Stimulated activated CD4-positive, alpha-beta T cell treated with anti-CD3 and anti-CD28 coated beads, Interleukin-1b, Interleukin-23, amount 100 ng/mL, for 48 hours (primary cell): Measurements from ENCODE around the gene ASB7.
"Not testable (repeated sequence)": the region's sequence is repeated elsewhere in the genome, so short reads cannot be mapped to it uniquely, and the experiment has no call there.

Experiments
- DNase-seq: peaks from one replicate; pipeline ENCODE4 v3.0.0-alpha.2; 2020

The ASB7 gene

DNA sequence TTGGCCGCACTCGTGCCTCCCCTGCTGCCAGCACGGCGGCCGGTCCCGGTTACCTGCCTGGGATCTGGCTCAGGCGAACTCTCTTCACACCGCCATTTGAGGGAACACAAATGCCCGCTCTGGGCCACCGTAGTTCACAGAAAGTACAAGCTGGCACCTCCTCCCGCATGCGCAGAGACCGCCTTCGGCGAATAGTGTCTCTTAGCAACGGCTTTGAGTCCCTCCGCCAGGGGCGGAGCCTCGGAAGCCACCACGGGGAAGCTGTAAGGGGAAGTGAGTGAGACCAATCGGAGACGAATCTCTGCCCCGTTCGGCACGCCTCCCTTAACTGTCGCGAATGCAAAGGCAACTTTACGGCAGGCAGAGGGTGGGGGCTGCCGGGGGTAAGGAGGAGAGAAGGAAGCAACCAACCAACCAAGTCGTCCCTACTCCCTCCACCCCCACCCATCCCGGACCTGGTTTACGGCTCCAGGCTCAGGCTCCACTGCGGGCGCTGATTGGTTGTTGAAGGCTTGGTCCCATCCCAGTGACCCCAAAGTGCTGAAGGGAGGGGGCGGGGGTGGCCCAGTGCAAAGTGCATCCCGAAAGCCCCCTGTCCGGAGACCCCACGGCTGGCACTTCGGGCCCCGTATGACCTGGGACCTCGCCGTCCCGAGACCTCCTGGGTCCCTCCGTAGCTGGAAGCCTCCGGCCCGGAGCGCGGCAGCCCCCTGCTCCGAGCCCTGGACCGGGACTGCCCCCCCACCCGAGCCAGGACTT, at the start of gene ASB7, which contains the start of gene LINS1:
Gene ASB7, plus strand, starts transcription at position 526 of the 759 bp plus-strand sequence. CDS start 9,628 bp downstream, outside the sequence.
Gene LINS1, minus strand, starts transcription at position 121 of the 759 bp plus-strand sequence. CDS start 21,342 bp downstream, outside the sequence.
- DNase-seq = peak; percentile 100

DNA sequence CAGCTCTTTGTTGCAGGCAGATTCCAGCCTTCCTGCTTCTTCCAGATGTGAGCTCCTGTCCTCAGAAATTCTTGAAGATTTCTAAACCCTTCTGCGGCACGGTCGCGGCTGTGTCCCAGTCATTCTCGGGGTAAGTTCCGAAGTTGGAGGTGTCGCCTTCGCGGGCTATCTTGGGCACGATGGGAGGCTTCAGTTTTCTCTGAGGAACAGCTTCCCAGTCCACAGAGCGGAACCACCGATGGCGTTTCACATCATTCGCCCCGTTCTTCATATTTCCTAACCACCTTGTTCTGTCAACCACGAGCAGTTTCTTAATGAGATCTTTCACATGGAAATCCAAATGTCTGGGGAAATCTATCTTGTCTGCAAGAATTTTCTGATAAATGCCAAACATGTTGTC, 48.9 kb upstream of the ASB7 start:
- no peak for DNase-seq

- DNase-seq = no peak
These were observed 43.6 kb upstream of the ASB7 start for GRCh38 chr15:100558771-100559254.

- no peak for DNase-seq
These were observed 43.1 kb upstream of the ASB7 start for GRCh38 chr15:100559330-100559729.

GRCh38 chr15:100560323-100560722, 42.1 kb upstream of the ASB7 start:
- DNase-seq = no peak

GRCh38 chr15:100565591-100565990, 36.8 kb upstream of the ASB7 start:
- DNase-seq = no peak

- DNase-seq = no peak
These were observed 35.4 kb upstream of the ASB7 start for GRCh38 chr15:100566850-100567628.

GRCh38 chr15:100569391-100569790, 33.0 kb upstream of the ASB7 start:
- no peak for DNase-seq

GRCh38 chr15:100570275-100570674, 32.1 kb upstream of the ASB7 start:
- DNase-seq = no peak

DNA sequence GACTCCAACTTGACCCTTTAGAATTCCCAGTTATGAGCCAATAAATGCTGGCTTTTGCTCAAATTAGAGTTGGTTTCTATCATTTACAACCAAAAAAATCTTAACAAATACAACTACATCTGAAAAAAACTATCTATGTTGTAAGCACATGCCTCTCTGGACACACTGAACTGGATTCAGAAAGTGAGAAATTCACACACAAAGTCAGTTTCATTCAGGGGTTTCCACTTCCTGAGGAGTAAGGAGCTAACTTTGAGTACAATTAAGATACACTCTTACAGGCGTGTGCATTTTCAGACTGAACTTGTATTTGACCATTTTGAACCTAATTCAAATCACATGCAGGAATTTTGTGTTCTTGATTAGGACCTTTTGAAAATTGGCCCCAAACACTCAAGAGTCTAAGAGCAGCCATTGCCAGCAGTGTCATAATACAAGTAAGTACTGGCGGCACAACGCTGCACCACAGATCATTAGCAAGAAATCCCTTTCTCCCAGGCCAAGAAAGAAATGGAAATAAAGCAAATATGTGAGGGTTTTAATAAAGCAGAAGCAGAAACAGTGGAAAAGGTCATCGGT, 31.6 kb upstream of the ASB7 start:
- no peak for DNase-seq

GRCh38 chr15:100571592-100572167, 30.7 kb upstream of the ASB7 start:
- no peak for DNase-seq

GRCh38 chr15:100572362-100572983, 29.9 kb upstream of the ASB7 start:
- no peak for DNase-seq

DNA sequence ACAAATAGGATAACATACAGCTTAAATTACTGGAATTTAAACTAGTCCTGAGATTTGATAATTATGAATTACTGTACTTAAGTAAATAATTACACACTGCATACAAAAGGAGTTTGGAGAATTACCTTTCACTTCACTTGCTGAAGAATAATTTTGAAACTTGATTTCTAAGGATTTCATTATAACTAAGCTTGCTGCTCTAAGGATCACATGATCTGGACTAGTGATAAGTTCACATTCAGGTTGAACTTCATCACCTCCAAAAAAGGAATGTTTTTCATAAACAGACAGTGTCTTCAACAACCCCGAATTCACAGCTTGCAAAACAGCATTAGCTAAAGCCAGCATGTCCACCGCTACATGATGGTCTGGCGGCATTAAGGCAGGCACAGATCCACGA, 28.9 kb upstream of the ASB7 start:
- DNase-seq = no peak

DNA sequence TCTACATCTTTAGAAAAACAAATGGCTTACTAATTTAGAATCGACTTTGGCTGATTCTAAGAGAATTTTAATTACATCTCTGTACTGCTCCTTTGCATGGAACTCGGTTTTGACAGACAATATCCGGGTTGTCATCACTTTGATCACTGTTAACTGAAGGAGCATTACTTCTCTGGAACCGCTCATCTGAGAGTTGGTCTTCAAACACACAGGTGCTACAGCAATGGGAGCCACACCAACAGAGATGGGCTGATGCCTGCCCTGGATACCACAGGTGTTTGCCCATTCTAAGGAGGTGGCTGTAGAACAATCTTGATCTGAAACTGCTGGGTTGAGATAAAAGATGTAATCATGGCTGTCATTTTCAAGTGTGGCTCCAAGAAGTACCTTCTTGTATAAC, 22.0 kb upstream of the ASB7 start:
- DNase-seq = no peak

DNA sequence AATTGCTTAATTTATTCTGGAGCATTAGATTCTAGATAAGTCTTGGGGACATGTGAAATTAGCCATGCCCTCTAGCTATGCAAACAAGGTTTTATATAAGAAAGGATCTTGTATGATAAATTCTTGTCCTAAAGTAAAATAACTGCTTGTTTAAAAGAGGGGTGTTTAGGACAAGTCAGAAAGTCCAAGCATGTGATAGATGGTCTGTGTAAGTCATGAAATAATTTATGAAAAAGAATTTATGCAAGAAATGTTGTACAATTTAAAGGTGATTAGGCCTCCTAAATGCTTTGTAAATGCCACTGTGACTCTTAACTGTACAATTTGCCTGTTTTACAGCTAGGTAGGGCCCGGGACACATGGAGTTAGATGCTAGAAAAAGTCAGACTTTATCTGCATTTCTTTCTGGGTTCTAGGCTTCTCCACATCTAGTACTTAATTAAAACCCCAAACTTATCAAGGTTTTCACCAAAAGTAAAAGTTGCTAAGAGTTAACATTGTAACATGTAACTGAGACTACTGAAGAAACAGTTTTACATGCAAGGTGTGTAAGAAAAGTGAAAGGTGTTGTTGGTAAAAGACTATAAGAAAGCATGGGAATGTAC, 13.6 kb upstream of the ASB7 start:
- no peak for DNase-seq

DNA sequence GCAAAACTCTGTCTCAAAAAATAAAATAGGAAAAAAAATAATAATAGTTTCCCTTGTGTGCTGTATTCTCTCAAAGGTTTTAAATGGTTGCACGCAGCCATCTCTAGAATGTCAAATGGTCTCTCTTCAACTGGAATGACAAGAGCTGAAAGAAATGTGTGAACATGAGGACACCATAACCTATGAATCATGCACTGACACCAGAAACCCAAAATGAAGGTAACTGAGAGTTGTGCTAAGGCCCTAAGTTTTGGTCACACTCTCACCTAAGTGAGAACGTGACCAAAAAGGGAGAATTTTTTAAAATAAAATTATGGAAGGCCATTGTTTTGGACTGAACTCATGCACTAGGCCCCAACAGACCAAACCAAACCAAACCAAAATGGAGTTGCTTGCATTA, 11.2 kb upstream of the ASB7 start:
- DNase-seq = not testable (repeated sequence)

GRCh38 chr15:100591835-100592234, 10.6 kb upstream of the ASB7 start:
- DNase-seq = no peak

GRCh38 chr15:100592898-100593297, 9.5 kb upstream of the ASB7 start:
- DNase-seq = no peak

DNA sequence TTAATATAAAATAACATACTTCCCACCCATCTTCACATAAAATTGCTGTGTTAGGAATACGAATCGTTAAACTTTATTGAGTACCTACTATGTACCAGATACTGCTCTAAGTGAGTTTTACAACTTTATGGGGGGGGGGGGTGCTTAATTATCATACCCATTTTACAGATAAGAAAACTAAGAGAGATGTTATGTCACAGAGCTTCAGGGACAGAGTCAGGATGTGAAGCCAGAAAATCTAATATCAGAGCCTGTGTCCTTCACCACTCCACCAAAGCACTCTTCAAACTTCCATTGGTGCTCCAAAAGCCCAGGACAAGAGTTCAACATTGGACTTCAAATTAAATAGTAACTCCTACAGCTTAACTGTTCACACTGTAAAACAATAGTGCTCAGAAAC, 9.0 kb upstream of the ASB7 start:
- DNase-seq = no peak

- DNase-seq = no peak
These were observed 6.4 kb upstream of the ASB7 start for GRCh38 chr15:100595964-100596363.

DNA sequence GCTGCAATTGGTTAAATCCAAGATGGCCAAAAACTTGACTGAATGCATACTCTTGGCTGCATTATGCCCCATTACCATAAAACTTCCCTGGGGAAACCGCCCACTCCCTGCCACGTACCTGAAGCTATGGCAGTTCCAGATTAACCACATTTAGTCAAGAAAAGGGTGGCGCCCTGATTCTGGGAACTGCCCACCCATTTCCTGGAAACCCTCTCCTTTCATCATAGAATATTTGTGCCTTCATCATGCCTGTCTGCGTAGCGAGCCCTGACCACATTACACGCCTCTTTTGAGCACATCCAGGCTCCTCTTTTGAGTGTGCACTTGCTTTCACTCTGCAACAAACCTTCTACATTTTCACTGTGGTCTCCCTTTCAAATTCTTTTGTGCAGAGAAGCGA, 5.6 kb upstream of the ASB7 start:
- DNase-seq = peak; percentile 95

GRCh38 chr15:100597862-100598261, 4.5 kb upstream of the ASB7 start:
- DNase-seq = no peak
